Fibroblast of villous mesenchyme (primary cell): ENCODE data around the gene MYL4. TPM values are rescaled to one million over a fixed set of nuclear protein-coding genes. Genes with fewer than 3 reads are reported as not detected.
"Not testable (repeated sequence)": the region's sequence is repeated elsewhere in the genome, so short reads cannot be mapped to it uniquely, and the experiment has no call there.

Experiments
- DNase-seq: peaks from one replicate; pipeline ENCODE4 v3.0.0-alpha.2; 2010; ENCODE audit warnings: low read depth
- H3K4me3 ChIP-seq: 2 replicates; pipeline ENCODE4 v1.5.1; 2011; ENCODE audit warnings: low read depth, mild to moderate bottlenecking, low read length
- total RNA-seq: library from RNA; depleted of rRNA; stranded (reverse); fragments of >200 nt; gene quantifications from 2 replicates; pipeline ENCODE4 v1.2.3, GENCODE V29; 2012
- TF ChIP-seq, protein P1 (sequence below): IDR thresholded peaks from 2 replicates; pipeline ENCODE4 v1.5.1; 2012; ENCODE audit warnings: low read depth, mild to moderate bottlenecking, low read length; ENCODE audit not compliant: insufficient read depth

The MYL4 gene
- not detected in 2 replicates for total RNA-seq

- TF ChIP-seq, protein P1, sequence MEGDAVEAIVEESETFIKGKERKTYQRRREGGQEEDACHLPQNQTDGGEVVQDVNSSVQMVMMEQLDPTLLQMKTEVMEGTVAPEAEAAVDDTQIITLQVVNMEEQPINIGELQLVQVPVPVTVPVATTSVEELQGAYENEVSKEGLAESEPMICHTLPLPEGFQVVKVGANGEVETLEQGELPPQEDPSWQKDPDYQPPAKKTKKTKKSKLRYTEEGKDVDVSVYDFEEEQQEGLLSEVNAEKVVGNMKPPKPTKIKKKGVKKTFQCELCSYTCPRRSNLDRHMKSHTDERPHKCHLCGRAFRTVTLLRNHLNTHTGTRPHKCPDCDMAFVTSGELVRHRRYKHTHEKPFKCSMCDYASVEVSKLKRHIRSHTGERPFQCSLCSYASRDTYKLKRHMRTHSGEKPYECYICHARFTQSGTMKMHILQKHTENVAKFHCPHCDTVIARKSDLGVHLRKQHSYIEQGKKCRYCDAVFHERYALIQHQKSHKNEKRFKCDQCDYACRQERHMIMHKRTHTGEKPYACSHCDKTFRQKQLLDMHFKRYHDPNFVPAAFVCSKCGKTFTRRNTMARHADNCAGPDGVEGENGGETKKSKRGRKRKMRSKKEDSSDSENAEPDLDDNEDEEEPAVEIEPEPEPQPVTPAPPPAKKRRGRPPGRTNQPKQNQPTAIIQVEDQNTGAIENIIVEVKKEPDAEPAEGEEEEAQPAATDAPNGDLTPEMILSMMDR, result no peak
- H3K4me3 ChIP-seq, result no peak within 1 kb of the TSS
- DNase-seq, result no peak
Observed at GRCh38 chr17:47208744-47209488, at the start of gene MYL4. TSS of gene MYL4 (plus strand) at chr17:47209348. CDS start at chr17:47209423, 75 bp downstream.

DNA sequence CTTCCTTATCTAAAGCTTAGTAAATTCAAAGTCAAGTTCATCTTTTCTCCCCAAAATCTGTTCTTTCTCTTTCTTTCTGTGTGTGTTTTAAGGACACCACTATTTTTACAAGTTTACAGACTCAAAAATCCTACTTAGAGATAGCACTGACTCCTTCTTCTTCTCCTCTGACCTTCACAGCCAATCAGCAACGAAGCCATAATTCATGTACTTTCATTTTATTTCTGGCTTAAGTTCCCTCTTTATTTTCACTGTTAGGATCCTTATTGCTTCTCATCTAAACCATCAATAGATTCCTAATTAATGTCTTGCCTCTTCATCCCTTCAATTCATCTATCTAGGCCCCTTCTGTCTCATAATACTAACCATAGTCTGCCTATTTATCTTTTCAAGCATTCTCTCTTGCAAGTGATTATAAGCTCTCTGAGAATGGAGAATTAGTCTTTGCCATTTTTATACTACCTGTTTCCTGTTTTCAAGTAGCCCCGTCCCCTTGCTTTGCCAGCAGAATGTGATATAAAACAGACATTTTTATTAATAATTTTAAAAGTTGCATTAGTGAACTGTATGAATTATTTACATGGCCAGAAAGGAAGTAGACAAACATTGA, 47.0 kb upstream of the MYL4 start:
- H3K4me3 ChIP-seq, result no peak overlapping the region
- TF ChIP-seq, protein P1, result no peak
- DNase-seq, result no peak

- H3K4me3 ChIP-seq, result no peak overlapping the region
- no peak for DNase-seq
- TF ChIP-seq, protein P1, result no peak
Observed at GRCh38 chr17:47164263-47164662, 44.9 kb upstream of the MYL4 start.

DNA sequence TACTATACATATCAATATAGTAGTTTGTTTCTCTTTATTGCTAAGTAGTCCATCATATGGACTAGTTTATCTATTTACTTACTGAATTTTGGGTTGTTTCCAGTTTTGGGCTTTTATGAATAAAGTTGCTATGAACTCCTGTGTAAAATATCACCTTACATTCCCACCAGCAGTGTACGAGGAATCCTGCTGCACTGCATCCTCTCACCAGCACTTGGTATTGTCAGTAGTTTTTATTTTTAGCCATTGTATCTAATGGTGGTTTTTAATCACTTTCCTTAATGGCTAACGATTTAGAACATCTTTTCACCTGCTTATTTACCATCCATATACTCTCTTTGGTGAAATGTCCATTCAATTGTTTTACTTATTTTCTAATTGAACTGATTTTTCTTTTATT, 44.0 kb upstream of the MYL4 start:
- TF ChIP-seq, protein P1, result no peak
- no peak for DNase-seq
- H3K4me3 ChIP-seq, result no peak overlapping the region

- DNase-seq, result not testable (repeated sequence)
Observed at GRCh38 chr17:47166854-47167253, 42.3 kb upstream of the MYL4 start.

GRCh38 chr17:47168896-47169295, 40.3 kb upstream of the MYL4 start:
- DNase-seq, H3K4me3 ChIP-seq: not testable (repeated sequence)

More at GRCh38 chr17:47166854-47167253, 42.3 kb upstream of the MYL4 start:
- H3K4me3 ChIP-seq, result not testable (repeated sequence)

- no peak overlapping the region for H3K4me3 ChIP-seq
- TF ChIP-seq, protein P1, result no peak
- no peak for DNase-seq
Observed at GRCh38 chr17:47170710-47171109, 38.4 kb upstream of the MYL4 start.
